Suprapubic skin (tissue), 4 donors: Measurements from ENCODE around the gene PACS1. TPM values are rescaled to one million over a fixed set of nuclear protein-coding genes. Genes with fewer than 3 reads are reported as not detected.

Source experiments
- DNase-seq, 2 donors: peaks; one replicate each; pipeline ENCODE4 v3.0.0-alpha.2; 2019; ENCODE audit warnings: low spot score in 2 of 2
- H3K27ac ChIP-seq: fragments of 200-600 bp; sonication (generic); one replicate; pipeline ENCODE4 v1.5.1; 2019
- H3K27me3 ChIP-seq: fragments of 200-600 bp; sonication (generic); one replicate; pipeline ENCODE4 v1.5.1; 2019
- H3K36me3 ChIP-seq: fragments of 200-600 bp; sonication (generic); one replicate; pipeline ENCODE4 v1.5.1; 2019
- H3K4me1 ChIP-seq: fragments of 200-600 bp; sonication (generic); one replicate; pipeline ENCODE4 v1.5.1; 2019
- H3K4me3 ChIP-seq: fragments of 200-600 bp; sonication (generic); one replicate; pipeline ENCODE4 v1.5.1; 2019; ENCODE audit warnings: mild to moderate bottlenecking
- H3K9me3 ChIP-seq: fragments of 200-600 bp; sonication (generic); one replicate; pipeline ENCODE4 v1.5.1; 2019
- EP300 ChIP-seq: sonication (generic); formaldehyde crosslinking; IDR thresholded peaks from one replicate; pipeline ENCODE4 v1.6.1; 2017; ENCODE audit warnings: antibody characterized with exemption
- POLR2A ChIP-seq, 2 donors: fragments of 450-650 bp; IDR thresholded peaks; one replicate each; pipeline ENCODE4 v1.6.1; 2017; ENCODE audit warnings: antibody characterized with exemption in 2 of 2, mild to moderate bottlenecking in 2 of 2, moderate library complexity in 2 of 2
- POLR2AphosphoS5 ChIP-seq, 3 donors: sonication (generic); formaldehyde crosslinking; IDR thresholded peaks; one replicate each; pipeline ENCODE4 v1.6.1; 2017; ENCODE audit warnings: antibody characterized with exemption in 3 of 3
- WGBS: methylation state at CpG from one replicate; pipeline ENCODE4 v1.1.5; 2018; 5-methylcytosine and 5-hydroxymethylcytosine counted together
- total RNA-seq, 4 donors: library from RNA; depleted of rRNA; stranded (reverse); fragments of >200 nt; gene quantifications; one replicate each; pipeline ENCODE4 v1.1.0, GENCODE V29; 2016
- TF ChIP-seq, protein P1 (sequence below), 2 donors: fragments of 200-600 bp in 1 of 2; fragments of 450-650 bp in 1 of 2; sonication (generic) in 1 of 2; IDR thresholded peaks; one replicate each; pipeline ENCODE4 v1.5.1; 2016 to 2019; ENCODE audit warnings: antibody characterized with exemption in 2 of 2, mild to moderate bottlenecking in 1 of 2, moderate library complexity in 1 of 2

PACS1 gene
- total RNA-seq, 4 donors from 2014 or later: 30.5 to 78.6 (median 41.8) TPM

DNA sequence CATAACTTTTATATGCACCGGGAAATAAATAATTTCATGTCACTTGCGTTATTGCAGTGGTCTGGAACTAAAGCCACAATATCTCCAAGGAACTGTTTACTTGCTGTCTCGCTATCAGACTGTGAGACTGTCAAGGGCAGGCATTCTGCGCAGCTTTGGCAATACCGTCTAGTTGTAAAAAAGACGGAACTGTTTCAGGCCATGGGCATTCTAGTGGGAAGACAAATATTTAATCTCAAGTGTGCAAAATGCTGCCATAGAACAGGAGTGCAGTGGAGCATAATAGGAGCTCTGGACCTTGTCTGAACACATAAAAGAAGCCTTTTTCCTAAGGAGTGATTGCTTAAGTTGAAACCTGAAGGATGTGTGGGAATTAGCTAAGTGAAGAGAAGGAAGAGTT lies 53.8 kb downstream of the PACS1 start:
- no peak overlapping the region for H3K4me3 ChIP-seq
- TF ChIP-seq, protein P1, sequence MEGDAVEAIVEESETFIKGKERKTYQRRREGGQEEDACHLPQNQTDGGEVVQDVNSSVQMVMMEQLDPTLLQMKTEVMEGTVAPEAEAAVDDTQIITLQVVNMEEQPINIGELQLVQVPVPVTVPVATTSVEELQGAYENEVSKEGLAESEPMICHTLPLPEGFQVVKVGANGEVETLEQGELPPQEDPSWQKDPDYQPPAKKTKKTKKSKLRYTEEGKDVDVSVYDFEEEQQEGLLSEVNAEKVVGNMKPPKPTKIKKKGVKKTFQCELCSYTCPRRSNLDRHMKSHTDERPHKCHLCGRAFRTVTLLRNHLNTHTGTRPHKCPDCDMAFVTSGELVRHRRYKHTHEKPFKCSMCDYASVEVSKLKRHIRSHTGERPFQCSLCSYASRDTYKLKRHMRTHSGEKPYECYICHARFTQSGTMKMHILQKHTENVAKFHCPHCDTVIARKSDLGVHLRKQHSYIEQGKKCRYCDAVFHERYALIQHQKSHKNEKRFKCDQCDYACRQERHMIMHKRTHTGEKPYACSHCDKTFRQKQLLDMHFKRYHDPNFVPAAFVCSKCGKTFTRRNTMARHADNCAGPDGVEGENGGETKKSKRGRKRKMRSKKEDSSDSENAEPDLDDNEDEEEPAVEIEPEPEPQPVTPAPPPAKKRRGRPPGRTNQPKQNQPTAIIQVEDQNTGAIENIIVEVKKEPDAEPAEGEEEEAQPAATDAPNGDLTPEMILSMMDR (IDR thresholded peaks at IDR 0.05): no peak
- no peak for TF ChIP-seq EP300
- no peak for TF ChIP-seq POLR2A (IDR thresholded peaks at IDR 0.05)
- no peak for TF ChIP-seq POLR2AphosphoS5 (IDR thresholded peaks at IDR 0.05)
- no peak overlapping the region for H3K27ac ChIP-seq
- no peaks in the 10 kb centered on the region for H3K9me3 ChIP-seq
- WGBS: 97% methylated on average over 6 of the region's 6 CpGs
- H3K36me3 ChIP-seq: no peaks in the 10 kb centered on the region
- H3K4me1 ChIP-seq: peaks cover 52% of the 10 kb centered on the region
- H3K27me3 ChIP-seq: no peaks in the 10 kb centered on the region
- no peak for DNase-seq

DNA sequence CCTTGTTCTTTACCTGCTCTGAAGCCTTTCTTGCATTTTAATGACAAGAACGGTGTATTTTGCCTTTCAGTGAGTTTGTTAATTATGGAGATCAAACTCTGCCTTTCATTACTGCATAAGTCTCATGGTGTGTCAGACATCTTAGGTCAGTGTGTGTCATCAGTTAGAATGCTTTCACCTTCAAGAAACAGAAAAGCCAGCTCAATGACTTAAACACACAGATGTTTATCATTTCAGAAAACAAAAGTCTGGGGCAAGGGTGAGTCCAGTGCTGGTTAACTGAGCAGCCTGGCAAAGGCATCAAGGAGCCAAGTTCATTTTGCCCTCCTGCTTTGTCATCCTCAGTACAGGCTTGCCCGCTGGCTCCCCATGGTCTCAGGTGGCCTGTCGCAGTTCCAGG lies 54.5 kb downstream of the PACS1 start:
- Histone ChIP-seq H3K27ac (no peak overlapping the region), H3K9me3 (no peaks in the 10 kb centered on the region), H3K27me3 (no peaks in the 10 kb centered on the region), H3K4me1 (peaks cover 46% of the 10 kb centered on the region), H3K36me3 (no peaks in the 10 kb centered on the region), H3K4me3 (no peak overlapping the region)
- 87% methylated on average over 3 of the region's 3 CpGs for WGBS
- DNase-seq: no peak
- no peak for TF ChIP-seq POLR2AphosphoS5 (IDR thresholded peaks at IDR 0.05)
- TF ChIP-seq, protein P1 (IDR thresholded peaks at IDR 0.05): no peak
- TF ChIP-seq POLR2A (IDR thresholded peaks at IDR 0.05): no peak
- TF ChIP-seq EP300: no peak

DNA sequence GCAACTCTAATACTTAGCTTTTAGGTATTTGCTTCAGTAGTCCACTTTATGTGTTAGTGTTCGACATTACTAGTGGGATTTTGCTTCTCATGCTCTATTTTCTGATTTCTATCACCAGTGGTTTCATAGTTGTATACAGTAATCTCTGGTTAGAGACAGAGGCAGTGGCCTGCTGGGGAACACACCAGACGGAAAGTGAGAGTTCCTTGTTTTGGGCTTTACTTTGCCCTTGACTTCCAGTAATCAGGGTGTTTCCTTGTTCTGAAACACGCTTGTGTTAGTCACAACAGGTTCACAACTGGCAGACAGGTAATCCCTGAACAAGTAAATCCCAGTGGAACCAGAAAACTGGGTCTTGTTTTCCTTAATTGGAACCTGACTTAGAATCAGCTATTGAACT lies 56.0 kb downstream of the PACS1 start:
- Histone ChIP-seq H3K9me3 (no peaks in the 10 kb centered on the region), H3K27me3 (no peaks in the 10 kb centered on the region), H3K36me3 (no peaks in the 10 kb centered on the region), H3K4me1 (peaks cover 37% of the 10 kb centered on the region), H3K27ac (peak overlapping the region; percentile 75), H3K4me3 (no peak overlapping the region)
- WGBS: 34% methylated on average over 3 of the region's 3 CpGs
- TF ChIP-seq POLR2AphosphoS5 (IDR thresholded peaks at IDR 0.05) (no peak), EP300 (no peak), POLR2A (IDR thresholded peaks at IDR 0.05) (no peak)
- TF ChIP-seq, protein P1 (IDR thresholded peaks at IDR 0.05): no peak
- no peak for DNase-seq

DNA sequence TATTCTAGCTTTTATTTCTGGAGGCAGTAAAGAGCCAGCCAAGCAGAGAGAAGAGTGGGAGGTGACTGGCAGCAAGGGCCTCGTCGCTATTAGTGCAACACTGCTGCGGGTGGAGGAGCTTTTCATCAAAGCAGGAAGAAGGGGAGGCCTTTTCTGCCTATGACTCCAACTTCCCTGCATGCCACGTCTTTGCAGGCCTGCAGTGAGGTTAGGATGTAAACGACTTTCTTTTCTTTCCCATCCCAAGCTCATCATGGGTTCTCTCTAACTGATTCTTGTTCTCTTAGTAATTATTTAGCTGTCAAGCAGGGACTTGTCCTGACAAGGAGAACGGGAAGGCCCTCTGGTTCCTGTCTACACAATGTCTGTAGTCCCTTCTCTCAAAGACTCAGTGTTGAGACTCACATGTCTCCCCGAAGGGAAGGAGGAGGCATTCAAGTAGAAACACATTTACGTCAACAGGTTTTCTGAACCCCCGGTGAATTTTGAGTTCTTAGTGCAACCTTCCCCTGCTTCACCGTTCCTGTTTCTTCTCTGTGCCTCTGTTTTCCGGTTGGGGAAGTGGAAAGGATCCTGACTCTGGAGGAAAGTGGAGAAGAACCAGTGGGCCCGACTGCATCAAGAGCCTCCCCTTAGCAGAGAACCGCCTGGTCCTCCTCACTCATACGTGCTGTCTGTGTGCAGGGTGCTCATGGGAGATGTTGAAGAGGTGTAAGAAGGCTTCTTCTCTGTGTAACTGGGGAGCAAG lies 56.9 kb downstream of the PACS1 start:
- DNase-seq: no peak
- Histone ChIP-seq H3K9me3 (no peaks in the 10 kb centered on the region), H3K4me1 (peaks cover 37% of the 10 kb centered on the region), H3K27me3 (no peaks in the 10 kb centered on the region), H3K36me3 (no peaks in the 10 kb centered on the region), H3K4me3 (peak overlapping the region; percentile 6), H3K27ac (peak overlapping the region; percentile 75)
- no peak for TF ChIP-seq POLR2AphosphoS5 (IDR thresholded peaks at IDR 0.05)
- TF ChIP-seq POLR2A (IDR thresholded peaks at IDR 0.05): no peak
- TF ChIP-seq EP300: no peak
- TF ChIP-seq, protein P1 (IDR thresholded peaks at IDR 0.05): no peak
- whole genome bisulfite sequencing: 14% methylated on average over 13 of the region's 14 CpGs

DNA sequence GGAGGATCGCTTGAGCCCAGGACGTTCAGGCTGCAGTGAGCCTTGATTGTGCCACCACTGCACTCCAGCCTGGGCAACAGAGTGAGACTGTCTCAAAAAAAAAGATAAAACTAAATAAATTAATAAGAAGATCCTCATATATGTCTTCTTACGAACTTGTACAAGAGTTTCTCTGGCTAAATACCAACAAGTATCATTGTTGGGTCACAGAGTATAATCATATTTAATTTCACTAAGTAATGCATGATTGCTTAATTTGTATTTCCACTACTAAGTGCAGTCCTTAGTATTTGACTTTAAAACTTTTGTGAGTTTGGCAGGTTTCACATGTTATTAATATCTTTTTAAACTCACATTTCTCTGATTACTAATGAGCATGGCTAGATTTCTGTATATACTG lies 60.9 kb downstream of the PACS1 start:
- TF ChIP-seq EP300: no peak
- TF ChIP-seq POLR2AphosphoS5 (IDR thresholded peaks at IDR 0.05): no peak
- TF ChIP-seq POLR2A (IDR thresholded peaks at IDR 0.05): no peak
- TF ChIP-seq, protein P1 (IDR thresholded peaks at IDR 0.05): no peak
- Histone ChIP-seq H3K36me3 (no peaks in the 10 kb centered on the region), H3K4me1 (peaks cover 24% of the 10 kb centered on the region), H3K4me3 (no peak overlapping the region), H3K27me3 (no peaks in the 10 kb centered on the region), H3K27ac (no peak overlapping the region), H3K9me3 (no peaks in the 10 kb centered on the region)
- 76% methylated on average over 3 of the region's 3 CpGs for WGBS
- no peak for DNase-seq
